ENCODE measurements around the gene CYSLTR1.

- TF ChIP-seq POLR2A (IDR thresholded peaks at IDR 0.05): no peak
- TF ChIP-seq, protein P1, sequence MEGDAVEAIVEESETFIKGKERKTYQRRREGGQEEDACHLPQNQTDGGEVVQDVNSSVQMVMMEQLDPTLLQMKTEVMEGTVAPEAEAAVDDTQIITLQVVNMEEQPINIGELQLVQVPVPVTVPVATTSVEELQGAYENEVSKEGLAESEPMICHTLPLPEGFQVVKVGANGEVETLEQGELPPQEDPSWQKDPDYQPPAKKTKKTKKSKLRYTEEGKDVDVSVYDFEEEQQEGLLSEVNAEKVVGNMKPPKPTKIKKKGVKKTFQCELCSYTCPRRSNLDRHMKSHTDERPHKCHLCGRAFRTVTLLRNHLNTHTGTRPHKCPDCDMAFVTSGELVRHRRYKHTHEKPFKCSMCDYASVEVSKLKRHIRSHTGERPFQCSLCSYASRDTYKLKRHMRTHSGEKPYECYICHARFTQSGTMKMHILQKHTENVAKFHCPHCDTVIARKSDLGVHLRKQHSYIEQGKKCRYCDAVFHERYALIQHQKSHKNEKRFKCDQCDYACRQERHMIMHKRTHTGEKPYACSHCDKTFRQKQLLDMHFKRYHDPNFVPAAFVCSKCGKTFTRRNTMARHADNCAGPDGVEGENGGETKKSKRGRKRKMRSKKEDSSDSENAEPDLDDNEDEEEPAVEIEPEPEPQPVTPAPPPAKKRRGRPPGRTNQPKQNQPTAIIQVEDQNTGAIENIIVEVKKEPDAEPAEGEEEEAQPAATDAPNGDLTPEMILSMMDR (IDR thresholded peaks at IDR 0.05 in 4 of 5, conservative IDR thresholded peaks at IDR 0.05 in 1 of 5): no peak
Observed at GRCh38 chrX:78326401-78326800, 1.0 kb downstream of the CYSLTR1 start.
